HCT116 (cell line): Measurements from ENCODE around the gene EIF4G2. TPM values are rescaled to one million over a fixed set of nuclear protein-coding genes. Genes with fewer than 3 reads are reported as not detected.

Source experiments
- ATAC-seq: fragments of 200-7000 bp; cut with Tn5 transposase; 2 replicates; pipeline ENCODE4 v1.9.1; 2020; ENCODE audit warnings: mild to moderate bottlenecking, moderate library complexity
- BruUV-seq: library from RNA; stranded (reverse); fragments of 400-500 nt; replicated peaks from 2 replicates; lab custom pipeline; 2021; lab: Mats Ljungman, UMichigan
- CTCF ChIA-PET: fragments of 300-600 bp; sonication (Branson Sonifier 250); formaldehyde crosslinking; loops from one replicate; lab custom pipeline; 2021; ENCODE audit warnings: antibody characterized with exemption; lab: Charles Lee
- POLR2A ChIA-PET: fragments of 300-600, 350-600 bp; sonication (Branson Sonifier 250); formaldehyde crosslinking; loops from one replicate; lab custom pipeline; 2021; ENCODE audit warnings: antibody characterized with exemption; lab: Charles Lee
- RAD21 ChIA-PET, 2 experiments: fragments of 300-600 bp; sonication (Branson Sonifier 250); formaldehyde crosslinking; loops; one replicate each; lab custom pipeline; 2023; ENCODE audit warnings: low total read pairs in 2 of 2; ENCODE audit not compliant: uncharacterized antibody in 2 of 2, unreplicated experiment in 2 of 2, low non-redundant PET in 1 of 2; lab: Charles Lee
- DNase-seq: peaks from one replicate; pipeline ENCODE4 v3.0.0-alpha.2; 2010; ENCODE audit warnings: low read depth, low spot score
- H2AFZ ChIP-seq: fragments of 200-600 bp; shearing (Covaris generic), sonication (generic); 2 replicates; pipeline ENCODE4 v1.6.1; 2017; ENCODE audit warnings: low read depth, mixed run types, mixed read lengths, antibody characterized with exemption, low read length; ENCODE audit not compliant: poor library complexity, severe bottlenecking
- H3K27ac ChIP-seq: 2 replicates; pipeline ENCODE4 v1.5.1; 2012; ENCODE audit warnings: low read depth, low read length
- H3K27me3 ChIP-seq: fragments of 200-600 bp; sonication (generic); 2 replicates; pipeline ENCODE4 v1.6.1; 2016; ENCODE audit warnings: mixed run types, low read length, mixed read lengths; ENCODE audit not compliant: insufficient read depth
- H3K36me3 ChIP-seq, 2 experiments: fragments of 200-500 bp in 1 of 2; fragments of 200-600 bp in 1 of 2; sonication (Bioruptor generic) in 1 of 2; sonication (generic) in 1 of 2; 2 replicates each; pipeline versions ENCODE4 v1.5.1 to v1.6.1; 2014 to 2016; ENCODE audit warnings: low read length in 2 of 2, inconsistent platforms in 1 of 2, mixed read lengths in 1 of 2, mixed run types in 1 of 2; ENCODE audit not compliant: insufficient read depth in 2 of 2, control insufficient read depth in 1 of 2
- H3K4me1 ChIP-seq, 2 experiments: fragments of 200-600 bp in 1 of 2; sonication (generic) in 1 of 2; 2 replicates each; pipeline versions ENCODE4 v1.5.1 to v1.6.1; 2012 to 2017; ENCODE audit warnings: low read length in 2 of 2, inconsistent platforms in 1 of 2, mild to moderate bottlenecking in 1 of 2, mixed read lengths in 1 of 2, mixed run types in 1 of 2, moderate library complexity in 1 of 2; ENCODE audit not compliant: insufficient read depth in 2 of 2, control insufficient read depth in 1 of 2
- H3K4me2 ChIP-seq: fragments of 200-600 bp; sonication (generic); 2 replicates; pipeline ENCODE4 v1.6.1; 2017; ENCODE audit warnings: mixed run types, low read length, mixed read lengths
- H3K4me3 ChIP-seq, 2 experiments: fragments of 200-600 bp in 1 of 2; sonication (generic) in 1 of 2; replicated peaks in 1 of 2; 2 replicates each; pipeline ENCODE4 v1.5.1; 2011 to 2016; ENCODE audit warnings: low read length in 2 of 2, control low read depth in 1 of 2, low read depth in 1 of 2, mild to moderate bottlenecking in 1 of 2, mixed read lengths in 1 of 2, mixed run types in 1 of 2
- H3K79me2 ChIP-seq: fragments of 200-600 bp; sonication (generic); 2 replicates; pipeline ENCODE4 v1.6.1; 2017; ENCODE audit warnings: mild to moderate bottlenecking, mixed run types, low read length, moderate library complexity, mixed read lengths; ENCODE audit not compliant: insufficient read depth
- H3K9ac ChIP-seq: fragments of 200-600 bp; sonication (generic); 2 replicates; pipeline ENCODE4 v1.6.1; 2016; ENCODE audit warnings: low read length, mixed read lengths
- H3K9me2 ChIP-seq: fragments of 200-600 bp; sonication (generic), shearing (Covaris generic); 2 replicates; pipeline ENCODE4 v1.6.1; 2017; ENCODE audit warnings: mixed run types, mild to moderate bottlenecking, moderate library complexity; ENCODE audit not compliant: insufficient read depth
- H3K9me3 ChIP-seq, 2 experiments: fragments of 200-500 bp in 1 of 2; fragments of 200-600 bp in 1 of 2; sonication (Bioruptor generic) in 1 of 2; sonication (generic) in 1 of 2; 2 replicates each; pipeline ENCODE4 v1.6.1; 2014 to 2017; ENCODE audit warnings: low read length in 2 of 2, mixed read lengths in 2 of 2, inconsistent platforms in 1 of 2, low read depth in 1 of 2, mild to moderate bottlenecking in 1 of 2, mixed run types in 1 of 2, moderate library complexity in 1 of 2; ENCODE audit not compliant: control insufficient read depth in 1 of 2, insufficient read depth in 1 of 2
- H4K20me1 ChIP-seq: fragments of 200-600 bp; sonication (generic), shearing (Covaris generic); 2 replicates; pipeline ENCODE4 v1.6.1; 2017; ENCODE audit warnings: mixed run types, mild to moderate bottlenecking, moderate library complexity; ENCODE audit not compliant: insufficient read depth
- CBX3 ChIP-seq: IDR thresholded peaks from 2 replicates; pipeline ENCODE4 v1.6.1; 2012; ENCODE audit warnings: low read depth
- CTCF ChIP-seq, 3 experiments: fragments of 200-600 bp in 1 of 3; sonication (generic) in 1 of 3; IDR thresholded peaks in 2 of 3; conservative IDR thresholded peaks in 1 of 3; 2 replicates each; pipeline ENCODE4 v1.5.1; 2012 to 2017; ENCODE audit warnings: low read depth in 2 of 3, low read length in 2 of 3, antibody characterized with exemption in 1 of 3, borderline replicate concordance in 1 of 3, control low read depth in 1 of 3, mild to moderate bottlenecking in 1 of 3, mixed read lengths in 1 of 3, mixed run types in 1 of 3, moderate library complexity in 1 of 3; ENCODE audit not compliant: insufficient read depth in 1 of 3
- ELF1 ChIP-seq: IDR thresholded peaks from 2 replicates; pipeline ENCODE4 v1.6.1; 2012; ENCODE audit warnings: low read depth, borderline replicate concordance
- EZH2phosphoT487 ChIP-seq: fragments of 200-600 bp; IDR thresholded peaks from 2 replicates; pipeline ENCODE4 v1.6.1; 2018; ENCODE audit warnings: antibody characterized with exemption, borderline replicate concordance
- FOSL1 ChIP-seq: IDR thresholded peaks from 2 replicates; pipeline ENCODE4 v1.6.1; 2012; ENCODE audit warnings: low read depth
- JUND ChIP-seq: IDR thresholded peaks from 2 replicates; pipeline ENCODE4 v1.6.1; 2012
- POLR2A ChIP-seq: IDR thresholded peaks from 2 replicates; pipeline ENCODE4 v1.7.0; 2011; ENCODE audit warnings: borderline replicate concordance; ENCODE audit not compliant: insufficient read depth, insufficient read length; ENCODE audit errors: extremely low read depth
- SIN3A ChIP-seq: IDR thresholded peaks from 2 replicates; pipeline ENCODE4 v1.6.1; 2012; ENCODE audit warnings: low read depth
- SRF ChIP-seq: IDR thresholded peaks from 2 replicates; pipeline ENCODE4 v1.6.1; 2012; ENCODE audit warnings: low read depth
- ZFX ChIP-seq: fragments of 450-650 bp; IDR thresholded peaks from 2 replicates; pipeline ENCODE4 v1.6.1; 2017
- ZNF274 ChIP-seq: fragments of 200-500 bp; sonication (Bioruptor generic); IDR thresholded peaks from 2 replicates; pipeline ENCODE4 v1.6.1; 2014; ENCODE audit warnings: mild to moderate bottlenecking, low read depth, low read length, inconsistent platforms
- intact Hi-C: fragments of 100-400 bp; cut with micrococcal nuclease; formaldehyde crosslinking; loops from 2 replicates; pipeline ENCODE4 v1.10.0; 2022
- total RNA-seq: library from RNA; stranded (reverse); gene quantifications from one replicate; pipeline ENCODE4 v1.2.1, GENCODE V29; 2021; ENCODE audit not compliant: unreplicated experiment
- TF ChIP-seq, protein P1 (sequence below): IDR thresholded peaks from 2 replicates; pipeline ENCODE4 v1.6.1; 2012; ENCODE audit warnings: low read depth

Gene EIF4G2
- total RNA-seq, 1 experiment from 2014 or later = 888 TPM

DNA sequence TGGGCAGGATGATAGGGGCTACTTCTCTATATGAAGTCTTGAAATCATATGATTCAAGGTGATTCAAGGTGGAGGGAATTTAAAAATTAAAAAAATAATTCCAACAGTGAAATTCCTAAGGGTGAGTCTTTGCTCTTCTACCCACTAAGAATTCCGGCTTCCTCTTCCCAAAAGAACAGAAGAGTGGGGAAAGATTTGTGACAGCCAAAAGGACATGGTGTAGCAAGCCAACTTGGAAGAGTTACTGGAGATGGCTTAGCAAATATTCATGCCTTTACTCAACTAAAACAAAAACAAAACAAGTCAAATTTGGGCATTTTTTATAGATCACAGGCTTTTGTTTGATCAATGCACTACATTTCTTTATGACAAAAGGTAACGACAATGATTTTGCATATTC lies 36.9 kb upstream of the EIF4G2 start:
- no TSS peak for BruUV-seq
- ChIA-PET CTCF (no interaction called here), RAD21 (no interaction called here), POLR2A (no interaction called here)
- no peaks in the 10 kb centered on the region for H3K36me3 ChIP-seq
- H3K4me3 ChIP-seq = no peak overlapping the region
- H3K27ac ChIP-seq = no peak overlapping the region
- TF ChIP-seq ZFX (no peak), CBX3 (no peak), CTCF (IDR thresholded peaks at IDR 0.05 in 2 of 3, conservative IDR thresholded peaks at IDR 0.05 in 1 of 3; ENCODE audit: borderline replicate concordance in 1 of 3, insufficient read depth in 1 of 3, low read depth in 2 of 3, low read length in 2 of 3) (no peak), EZH2phosphoT487 (no peak), SRF (no peak), JUND (no peak), POLR2A (no peak), FOSL1 (no peak), ZNF274 (no peak), SIN3A (no peak)
- no peaks in the 10 kb centered on the region for H3K9me2 ChIP-seq
- no peak overlapping the region for H3K4me2 ChIP-seq
- H4K20me1 ChIP-seq = no peaks in the 10 kb centered on the region
- no peaks in the 10 kb centered on the region for H3K79me2 ChIP-seq
- intact Hi-C loops = no loop called here
- no peak overlapping the region for H2AFZ ChIP-seq
- H3K27me3 ChIP-seq = no peaks in the 10 kb centered on the region
- no peak overlapping the region for H3K9ac ChIP-seq
- DNase-seq (no peak), ATAC-seq (no peak)
- no peaks in the 10 kb centered on the region for H3K9me3 ChIP-seq
- H3K4me1 ChIP-seq = peaks cover 0 to 5% of the 10 kb centered on the region in 2 experiments; a peak in 1 of 4 replicates

DNA sequence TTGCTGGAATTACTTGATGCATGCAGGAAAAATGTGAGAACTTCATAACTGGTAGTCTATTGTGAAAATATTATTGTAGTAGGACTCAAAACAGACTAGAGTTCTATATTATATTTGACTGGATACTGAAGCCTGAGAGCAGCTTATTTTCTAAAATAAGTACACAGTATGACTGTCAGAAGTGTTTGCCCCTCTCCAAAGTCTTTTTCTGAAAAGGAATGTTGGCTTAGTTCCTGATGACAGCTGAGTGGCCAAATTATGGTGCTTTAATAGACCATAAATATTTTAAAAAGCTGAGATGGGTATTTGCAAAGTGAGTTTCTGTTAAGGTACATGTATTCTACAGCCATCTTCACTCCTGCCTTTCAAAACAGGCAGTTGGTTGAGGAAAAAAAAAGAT lies 36.1 kb upstream of the EIF4G2 start:
- no peak overlapping the region for H2AFZ ChIP-seq
- DNase-seq (no peak), ATAC-seq (no peak)
- CTCF ChIA-PET = no interaction called here
- H3K4me3 ChIP-seq = no peak overlapping the region
- no peaks in the 10 kb centered on the region for H3K9me3 ChIP-seq
- H3K4me2 ChIP-seq = no peak overlapping the region
- no peaks in the 10 kb centered on the region for H3K79me2 ChIP-seq
- no peaks in the 10 kb centered on the region for H4K20me1 ChIP-seq
- H3K27ac ChIP-seq = no peak overlapping the region
- intact Hi-C loops = no loop called here
- POLR2A ChIA-PET = no interaction called here
- no TSS peak for BruUV-seq
- TF ChIP-seq, protein P1, sequence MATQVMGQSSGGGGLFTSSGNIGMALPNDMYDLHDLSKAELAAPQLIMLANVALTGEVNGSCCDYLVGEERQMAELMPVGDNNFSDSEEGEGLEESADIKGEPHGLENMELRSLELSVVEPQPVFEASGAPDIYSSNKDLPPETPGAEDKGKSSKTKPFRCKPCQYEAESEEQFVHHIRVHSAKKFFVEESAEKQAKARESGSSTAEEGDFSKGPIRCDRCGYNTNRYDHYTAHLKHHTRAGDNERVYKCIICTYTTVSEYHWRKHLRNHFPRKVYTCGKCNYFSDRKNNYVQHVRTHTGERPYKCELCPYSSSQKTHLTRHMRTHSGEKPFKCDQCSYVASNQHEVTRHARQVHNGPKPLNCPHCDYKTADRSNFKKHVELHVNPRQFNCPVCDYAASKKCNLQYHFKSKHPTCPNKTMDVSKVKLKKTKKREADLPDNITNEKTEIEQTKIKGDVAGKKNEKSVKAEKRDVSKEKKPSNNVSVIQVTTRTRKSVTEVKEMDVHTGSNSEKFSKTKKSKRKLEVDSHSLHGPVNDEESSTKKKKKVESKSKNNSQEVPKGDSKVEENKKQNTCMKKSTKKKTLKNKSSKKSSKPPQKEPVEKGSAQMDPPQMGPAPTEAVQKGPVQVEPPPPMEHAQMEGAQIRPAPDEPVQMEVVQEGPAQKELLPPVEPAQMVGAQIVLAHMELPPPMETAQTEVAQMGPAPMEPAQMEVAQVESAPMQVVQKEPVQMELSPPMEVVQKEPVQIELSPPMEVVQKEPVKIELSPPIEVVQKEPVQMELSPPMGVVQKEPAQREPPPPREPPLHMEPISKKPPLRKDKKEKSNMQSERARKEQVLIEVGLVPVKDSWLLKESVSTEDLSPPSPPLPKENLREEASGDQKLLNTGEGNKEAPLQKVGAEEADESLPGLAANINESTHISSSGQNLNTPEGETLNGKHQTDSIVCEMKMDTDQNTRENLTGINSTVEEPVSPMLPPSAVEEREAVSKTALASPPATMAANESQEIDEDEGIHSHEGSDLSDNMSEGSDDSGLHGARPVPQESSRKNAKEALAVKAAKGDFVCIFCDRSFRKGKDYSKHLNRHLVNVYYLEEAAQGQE = no peak
- TF ChIP-seq EZH2phosphoT487 = no peak
- no peak for TF ChIP-seq CBX3
- TF ChIP-seq SRF = no peak
- TF ChIP-seq ELF1 = no peak
- no peak for TF ChIP-seq CTCF (IDR thresholded peaks at IDR 0.05 in 2 of 3, conservative IDR thresholded peaks at IDR 0.05 in 1 of 3; ENCODE audit: borderline replicate concordance in 1 of 3, insufficient read depth in 1 of 3, low read depth in 2 of 3, low read length in 2 of 3)
- TF ChIP-seq, all 23 proteins: peak for 0
- Histone ChIP-seq H3K36me3 (no peaks in the 10 kb centered on the region), H3K4me1 (peaks cover 0 to 5% of the 10 kb centered on the region in 2 experiments; a peak in 1 of 4 replicates), H3K27me3 (no peaks in the 10 kb centered on the region), H3K9me2 (no peaks in the 10 kb centered on the region), H3K9ac (no peak overlapping the region)
- RAD21 ChIA-PET = no interaction called here
